Activated CD4-positive, alpha-beta T cell treated with anti-CD3 and anti-CD28 coated beads, Interleukin-2, amount 50 U/mL, for 1 hour (primary cell): ENCODE data around the gene RETREG3.
A peak's percentile ranks its signal among the peaks of the same experiment; 100 is the strongest.
"Not testable (repeated sequence)": the region's sequence is repeated elsewhere in the genome, so short reads cannot be mapped to it uniquely, and the experiment has no call there.

ENCODE experiments used
- DNase-seq: peaks from one replicate; pipeline ENCODE4 v3.0.0-alpha.2; 2020

Gene RETREG3

GRCh38 chr17:42568341-42569111 is 40.6 kb downstream of the RETREG3 start:
- DNase-seq = no peak

- DNase-seq = peak; percentile 89
These were observed 42.1 kb downstream of the RETREG3 start, which contains the start of gene MLX for GRCh38 chr17:42566883-42567573. TSS of gene MLX (plus strand) at chr17:42567100. CDS start at chr17:42567125, 25 bp downstream.

GRCh38 chr17:42566215-42566882 is 42.8 kb downstream of the RETREG3 start:
- no peak for DNase-seq

GRCh38 chr17:42565523-42566214 is 43.5 kb downstream of the RETREG3 start:
- DNase-seq = no peak

GRCh38 chr17:42564815-42565522 is 44.2 kb downstream of the RETREG3 start:
- no peak for DNase-seq

- DNase-seq = no peak
These were observed 45.2 kb downstream of the RETREG3 start for GRCh38 chr17:42563950-42564349.

- DNase-seq = no peak
These were observed 45.6 kb downstream of the RETREG3 start for GRCh38 chr17:42563543-42563942.

- no peak for DNase-seq
These were observed 46.0 kb downstream of the RETREG3 start for GRCh38 chr17:42563143-42563509.

- no peak for DNase-seq
These were observed 46.6 kb downstream of the RETREG3 start for GRCh38 chr17:42562388-42563142.

GRCh38 chr17:42561897-42562387 is 47.2 kb downstream of the RETREG3 start, which contains the start of gene COASY:
TSS of gene COASY (plus strand) at chr17:42562148. CDS start at chr17:42562623, 475 bp downstream.
- peak; percentile 89 for DNase-seq

- DNase-seq = no peak
These were observed 48.9 kb downstream of the RETREG3 start for GRCh38 chr17:42560246-42560645.

GRCh38 chr17:42559075-42559474 is 50.1 kb downstream of the RETREG3 start:
- DNase-seq = no peak

- DNase-seq = not testable (repeated sequence)
These were observed 53.1 kb downstream of the RETREG3 start for GRCh38 chr17:42555961-42556617.

GRCh38 chr17:42555122-42555622 is 54.0 kb downstream of the RETREG3 start:
- no peak for DNase-seq

GRCh38 chr17:42554250-42555121 is 54.7 kb downstream of the RETREG3 start:
- peak; percentile 59 for DNase-seq

- no peak for DNase-seq
These were observed 55.3 kb downstream of the RETREG3 start for GRCh38 chr17:42553866-42554249.

- no peak for DNase-seq
These were observed 55.9 kb downstream of the RETREG3 start for GRCh38 chr17:42553161-42553818.

GRCh38 chr17:42552736-42553135 is 56.4 kb downstream of the RETREG3 start, which contains the start of gene HSD17B1:
TSS of gene HSD17B1 (plus strand) at chr17:42552923. CDS start at chr17:42552934, 11 bp downstream.
- DNase-seq = not testable (repeated sequence)
